GM19372 (cell line): ENCODE results near the gene CTR9.

Experiments used
- ATAC-seq: cut with Tn5 transposase; IDR thresholded peaks from one replicate; pipeline ENCODE4 v1.9.1; 2021; ENCODE audit warnings: mild to moderate bottlenecking, low read depth, moderate library complexity; ENCODE audit not compliant: unreplicated experiment

The CTR9 gene

DNA sequence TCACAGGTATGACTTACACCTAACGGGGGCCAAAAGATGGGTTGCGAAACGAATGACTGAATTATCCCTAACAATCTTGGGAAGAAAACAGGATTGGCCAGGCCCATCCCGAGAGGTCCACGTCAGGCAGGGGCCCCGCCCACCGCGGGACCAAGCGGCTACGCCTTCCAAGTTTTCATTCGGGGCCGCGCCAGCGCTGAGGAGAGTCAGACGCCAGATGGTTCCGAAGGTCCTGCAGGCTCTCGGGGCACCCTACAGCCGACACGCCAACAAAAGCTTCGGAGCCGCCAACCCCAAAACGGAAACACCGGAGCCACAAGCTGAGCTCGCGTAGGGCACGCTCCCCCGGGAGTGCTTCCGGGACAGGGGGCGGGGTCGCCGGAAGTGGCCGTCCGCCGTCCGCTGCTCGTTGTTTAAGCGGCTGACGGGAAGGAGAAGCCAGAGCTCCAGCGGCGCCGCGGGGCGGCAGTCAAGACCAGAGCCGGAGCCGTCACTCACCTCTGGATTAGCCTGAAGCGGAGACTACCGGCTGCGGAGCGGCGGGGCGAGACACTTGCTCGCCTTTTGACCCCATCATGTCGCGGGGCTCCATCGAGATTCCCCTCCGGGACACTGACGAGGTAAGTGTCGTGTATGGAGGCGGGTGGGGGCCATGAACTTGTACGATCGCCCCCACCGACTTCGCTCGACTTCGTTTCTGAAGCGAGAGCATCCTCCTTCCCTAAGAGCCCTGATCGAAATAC, at the start of gene CTR9:
Gene CTR9, plus strand, starts transcription at position 409 of the 743 bp plus-strand sequence. Its CDS starts 167 bp downstream, at position 576.
- ATAC-seq: peak; percentile 87

DNA sequence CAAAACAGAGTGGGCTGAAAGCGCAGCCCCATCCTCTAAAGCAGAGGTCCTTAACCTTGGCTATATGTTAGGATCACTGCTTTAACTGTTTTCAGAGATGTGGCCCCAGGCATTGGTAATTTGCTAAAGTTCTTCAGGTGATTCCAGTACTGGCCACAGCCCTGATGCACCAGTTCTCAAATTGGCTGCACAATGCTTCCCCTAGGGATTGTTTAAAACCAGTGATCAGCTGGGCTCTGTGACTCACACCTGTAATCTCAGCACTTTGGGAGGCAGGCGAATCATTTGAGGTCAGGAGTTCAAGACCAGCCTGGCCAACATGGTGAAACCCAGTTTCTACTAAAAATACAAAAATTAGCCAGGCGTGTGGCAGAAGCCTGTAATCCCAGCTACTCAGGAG, 49.1 kb upstream of the CTR9 start:
- ATAC-seq: no peak

DNA sequence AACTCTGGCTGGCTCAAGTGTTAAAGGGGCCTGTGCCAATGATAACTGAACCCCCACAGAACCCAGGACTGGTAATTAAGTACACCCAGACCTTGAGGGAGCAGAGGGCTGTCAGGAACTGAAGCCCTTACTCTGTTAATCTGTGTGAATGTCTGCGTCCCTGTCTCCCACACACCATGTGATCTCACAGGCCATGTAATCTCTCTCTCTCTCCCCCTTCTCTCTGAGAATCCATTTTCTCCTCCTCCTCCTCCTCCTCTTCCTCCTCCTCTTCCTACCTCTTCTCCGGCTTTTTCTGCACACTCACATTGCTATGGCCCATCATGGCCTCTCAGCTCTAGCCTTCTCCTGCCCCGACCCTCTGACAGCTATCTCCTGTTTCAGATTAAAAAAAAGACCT, 42.9 kb upstream of the CTR9 start:
- no peak for ATAC-seq

DNA sequence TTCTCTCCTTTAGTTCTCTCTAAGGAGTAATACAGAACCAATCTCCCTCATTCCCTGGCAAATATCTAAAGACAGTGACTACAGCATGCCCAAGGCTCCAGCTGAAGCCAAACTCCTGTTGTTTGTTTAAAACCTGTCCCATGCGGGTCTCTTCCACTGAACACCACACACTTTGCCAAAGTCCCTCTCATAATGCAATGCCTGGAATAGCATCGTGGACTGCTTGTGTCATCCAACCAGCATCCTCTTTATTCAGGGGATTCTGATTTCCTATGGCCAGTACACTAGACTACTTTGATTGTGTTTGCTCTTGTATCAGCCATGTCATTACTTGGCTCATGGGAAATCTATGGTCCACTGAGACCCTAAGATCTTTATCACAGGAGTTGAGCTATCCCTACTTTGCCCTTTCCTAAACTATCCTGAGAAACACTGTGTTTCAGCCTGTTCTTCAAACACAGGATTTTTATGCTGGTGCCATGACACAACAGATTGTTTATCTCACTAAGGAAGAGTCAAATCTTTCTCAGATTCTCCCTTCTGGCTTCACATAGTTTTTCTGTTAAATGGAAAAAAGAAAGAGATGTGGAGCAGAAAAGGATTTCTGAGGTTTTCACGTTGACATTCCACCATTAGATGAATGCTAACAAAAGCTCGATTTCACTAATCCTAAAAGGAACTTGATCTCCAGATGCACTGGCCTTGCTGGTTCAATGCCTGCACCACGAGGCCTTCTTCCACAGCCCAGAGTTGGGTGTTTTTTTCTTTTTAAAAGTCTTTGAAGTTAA, 41.6 kb upstream of the CTR9 start:
- no peak for ATAC-seq

DNA sequence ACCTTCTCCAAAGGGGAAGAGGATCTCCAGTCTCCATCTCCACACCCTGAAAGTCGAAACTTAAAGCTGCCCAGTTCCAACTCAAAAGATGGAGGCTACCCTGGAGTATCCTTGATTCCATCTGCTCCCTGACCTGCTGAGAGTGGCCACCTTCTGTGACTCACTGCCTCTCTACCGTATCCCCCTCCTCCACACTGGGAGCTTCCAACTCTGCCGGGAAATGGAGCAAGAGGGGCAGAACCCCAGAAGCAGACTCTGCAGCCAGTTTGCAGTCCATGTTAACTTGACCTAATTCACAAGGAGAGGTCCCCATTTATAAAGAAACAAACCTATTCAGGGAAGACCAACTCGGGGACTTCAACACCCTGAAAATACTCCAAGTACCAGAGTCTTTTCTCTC, 35.5 kb upstream of the CTR9 start:
- no peak for ATAC-seq

DNA sequence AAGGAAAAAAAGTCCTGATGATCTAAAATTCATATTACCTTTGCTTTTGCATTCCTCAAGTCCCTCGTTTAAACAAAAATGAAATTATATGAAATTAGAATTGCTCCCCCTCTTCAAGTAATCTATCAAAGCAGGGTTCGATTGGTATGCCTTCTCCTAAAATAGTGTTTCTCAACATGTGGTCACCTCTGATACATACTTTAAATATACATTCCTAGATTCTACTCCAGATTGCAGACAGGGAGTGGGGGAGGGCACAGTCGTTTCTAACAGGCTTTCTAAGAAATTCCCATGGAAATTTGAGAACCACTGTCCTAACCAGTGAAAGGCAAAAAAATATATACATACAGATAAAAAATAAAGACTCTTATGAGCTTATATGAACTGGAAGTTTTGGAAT, 34.9 kb upstream of the CTR9 start:
- no peak for ATAC-seq

DNA sequence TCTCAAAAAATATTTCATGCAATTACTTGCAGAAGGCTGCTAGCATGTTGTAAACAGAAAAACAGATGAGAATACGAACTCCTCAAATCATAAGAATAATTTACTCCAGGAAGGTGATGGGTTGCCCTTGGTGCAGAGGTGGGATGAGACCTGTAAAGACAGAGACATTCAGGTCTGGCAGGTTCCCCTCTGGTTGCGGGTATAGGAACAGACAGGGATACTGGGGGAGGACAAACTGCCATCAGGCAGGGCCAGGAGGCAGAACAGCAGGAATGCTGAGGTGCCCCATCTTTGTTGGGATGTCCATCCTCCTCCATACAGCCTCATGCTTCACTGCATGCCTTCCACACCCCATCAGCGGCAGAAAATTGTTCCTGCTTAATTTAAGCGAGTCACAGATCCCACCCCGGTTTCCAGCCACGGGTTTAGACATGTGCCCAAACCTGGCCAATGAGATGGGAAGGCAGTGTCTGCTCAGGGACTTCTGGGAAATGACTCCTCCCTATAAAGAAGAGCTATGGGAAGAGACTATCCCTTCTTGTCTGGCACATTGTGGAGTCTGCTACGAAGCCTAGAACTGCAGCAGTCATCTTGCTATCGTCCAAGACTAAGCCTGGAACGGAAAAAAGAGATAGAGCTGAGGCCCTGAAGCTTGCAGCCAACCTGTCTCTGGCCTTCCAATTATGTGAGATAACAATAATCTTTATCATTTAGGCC, 34.3 kb upstream of the CTR9 start:
- ATAC-seq: no peak

DNA sequence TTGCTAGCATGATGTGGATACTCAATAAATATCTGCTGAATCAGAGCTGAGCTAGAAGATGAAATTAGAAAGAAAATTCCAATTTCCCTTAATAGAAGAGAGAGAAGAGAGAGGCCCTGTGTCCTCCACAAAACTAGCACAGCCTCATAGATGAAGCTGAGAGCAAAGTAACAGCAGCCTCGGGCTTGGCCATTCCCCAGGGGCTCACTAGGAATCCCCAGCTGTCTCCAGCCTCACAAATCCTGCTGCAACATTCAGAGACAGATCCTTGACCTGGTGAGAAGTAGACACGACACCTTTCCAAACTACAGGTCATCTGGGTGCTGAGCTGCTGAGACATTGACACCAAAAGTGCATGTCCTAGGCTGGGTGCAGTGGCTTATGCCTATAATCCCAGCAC, 31.4 kb upstream of the CTR9 start:
- no peak for ATAC-seq

DNA sequence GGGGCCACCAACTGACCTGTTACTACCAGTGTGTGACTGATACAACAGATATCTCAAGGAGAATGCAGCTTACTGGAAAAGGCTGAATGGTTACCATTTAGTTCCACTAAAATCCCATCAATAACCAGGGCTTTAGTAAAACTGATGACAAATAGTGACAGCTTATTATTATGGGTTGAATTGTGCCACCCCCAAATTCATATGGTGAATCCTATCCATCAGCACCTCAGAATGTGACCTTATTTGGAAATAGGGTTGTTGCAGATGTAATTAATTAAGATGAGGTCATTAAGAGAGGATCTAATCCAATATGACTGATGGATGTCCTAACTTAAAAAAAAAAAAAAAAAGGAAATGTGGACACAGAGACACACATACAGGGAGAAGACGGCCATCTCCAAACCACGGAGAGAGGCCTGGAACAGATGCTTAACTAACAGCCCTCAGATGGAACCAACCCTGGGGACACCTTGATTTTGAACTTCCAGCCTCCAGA, 30.1 kb upstream of the CTR9 start:
- ATAC-seq: no peak

DNA sequence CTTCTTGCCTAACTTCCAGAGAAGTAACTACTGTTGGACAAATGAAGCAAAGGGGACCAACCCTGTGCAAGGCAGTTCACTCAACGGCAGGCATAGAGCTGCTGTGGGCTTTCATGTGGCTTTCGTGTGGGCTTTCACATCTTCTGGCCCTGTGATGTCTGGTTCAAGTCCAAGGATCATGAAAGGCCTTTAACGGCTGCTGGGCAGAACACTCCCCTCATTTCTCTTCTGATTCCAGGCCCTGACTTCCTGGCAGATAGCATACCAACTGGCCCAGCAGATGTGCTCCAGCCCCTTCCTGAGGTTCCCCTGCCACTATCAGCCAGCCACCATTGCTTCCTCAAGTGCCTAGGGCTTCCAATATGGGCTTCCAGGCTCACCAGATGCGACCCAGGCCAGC, 28.7 kb upstream of the CTR9 start:
- ATAC-seq: no peak

DNA sequence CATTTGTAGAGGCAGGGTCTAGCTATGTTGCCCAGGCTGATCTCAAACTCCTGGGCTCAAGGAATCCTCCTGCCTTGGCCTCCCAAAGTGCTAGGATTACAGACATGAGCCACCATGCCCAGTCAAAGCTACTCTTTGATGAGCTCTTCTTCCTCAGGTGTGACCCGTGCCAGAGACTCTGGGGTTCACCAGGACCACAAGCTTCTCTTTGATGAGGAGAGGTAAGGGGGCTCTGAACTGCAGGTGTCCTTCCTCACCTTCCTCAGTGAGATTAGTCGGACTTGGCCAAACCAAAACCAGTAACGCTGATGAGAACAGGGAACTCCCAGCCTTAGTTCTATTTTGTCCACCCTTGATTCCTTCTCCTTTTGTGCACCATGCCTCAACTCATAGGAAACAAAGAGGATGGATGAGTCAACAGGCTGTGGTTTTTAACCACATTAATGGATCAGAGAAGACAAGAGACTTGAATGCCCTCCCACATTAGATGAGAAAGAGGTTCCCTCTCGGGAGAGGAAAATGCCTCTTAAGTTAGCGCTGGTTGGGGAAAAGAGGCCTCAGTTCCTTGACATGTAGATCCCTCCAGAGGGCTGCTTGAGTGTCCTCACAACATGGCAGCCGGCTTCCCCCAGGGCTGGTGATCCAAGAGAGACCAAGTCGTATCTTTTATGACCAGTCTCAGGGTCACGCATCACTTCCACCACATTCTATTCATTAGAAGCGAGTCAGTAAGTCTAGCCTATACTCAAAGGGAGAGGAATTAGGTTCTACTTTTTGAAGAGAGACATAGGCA, 25.7 kb upstream of the CTR9 start:
- ATAC-seq: no peak

DNA sequence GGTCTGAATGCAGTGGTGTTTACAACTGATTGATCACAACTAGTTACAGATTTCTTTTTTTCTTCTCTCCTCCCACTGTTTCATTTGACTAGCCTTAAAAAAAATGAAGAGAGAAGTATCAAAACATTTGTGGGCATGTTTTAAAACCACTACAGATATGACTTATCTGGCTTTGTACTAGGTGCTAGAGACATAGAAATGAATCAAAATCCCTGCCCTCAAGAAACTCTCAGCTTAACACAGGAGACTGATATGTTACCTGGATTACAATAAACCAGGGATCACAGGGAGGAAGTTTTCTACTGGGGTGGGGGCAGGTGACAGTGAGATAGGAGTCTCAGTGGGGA, 25.2 kb upstream of the CTR9 start:
- no peak for ATAC-seq

DNA sequence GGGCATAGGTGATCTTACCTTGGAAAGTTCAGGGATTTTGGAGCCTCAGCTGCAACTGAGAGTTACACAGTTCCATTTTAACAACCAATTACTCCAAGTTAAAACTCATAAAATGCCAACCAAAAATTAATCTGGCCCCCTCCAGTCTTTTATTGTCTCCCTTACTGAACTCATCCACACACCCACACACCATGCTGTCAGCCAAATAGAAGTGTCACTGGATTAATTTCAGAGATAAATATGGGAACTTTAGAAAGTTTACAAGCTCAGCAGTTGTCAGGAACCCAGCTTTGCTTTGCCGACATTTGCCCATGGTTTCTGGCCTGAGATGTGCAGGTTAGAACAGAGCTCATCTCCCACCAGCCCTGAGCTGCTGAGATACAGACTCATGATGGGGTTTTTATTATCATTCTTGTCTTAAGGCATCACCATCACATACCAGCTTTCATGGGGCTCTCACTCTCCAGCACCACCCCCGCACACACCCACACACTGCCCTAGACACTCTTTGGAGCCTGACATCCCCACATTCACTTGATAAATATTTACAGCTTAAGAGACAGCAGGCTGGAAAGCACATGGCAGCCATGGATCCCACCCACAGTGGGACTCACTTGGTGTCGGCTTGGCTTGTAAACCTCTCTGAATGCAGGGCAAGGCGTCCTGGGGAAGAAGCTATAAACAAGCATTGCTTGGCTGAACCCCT, 23.7 kb upstream of the CTR9 start:
- no peak for ATAC-seq

DNA sequence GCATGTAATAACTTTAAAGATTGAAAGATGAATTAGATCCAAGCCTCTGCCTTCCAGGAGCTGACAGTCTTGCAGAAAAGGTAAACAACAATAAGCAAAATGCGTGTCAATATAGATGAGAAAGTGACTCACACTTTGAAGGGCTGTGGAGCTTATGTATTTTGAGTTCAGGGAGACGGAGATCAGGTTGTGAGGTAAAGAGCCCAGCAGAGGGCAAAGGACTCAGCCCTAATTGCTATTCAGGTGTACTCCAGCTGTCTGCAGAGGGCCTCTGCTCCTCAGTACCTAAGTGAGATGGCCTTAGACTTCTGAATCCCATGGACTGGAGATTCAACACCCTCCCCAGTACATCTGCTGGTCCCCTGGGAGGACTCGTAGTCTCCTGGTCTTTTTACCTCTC, 22.9 kb upstream of the CTR9 start:
- no peak for ATAC-seq

DNA sequence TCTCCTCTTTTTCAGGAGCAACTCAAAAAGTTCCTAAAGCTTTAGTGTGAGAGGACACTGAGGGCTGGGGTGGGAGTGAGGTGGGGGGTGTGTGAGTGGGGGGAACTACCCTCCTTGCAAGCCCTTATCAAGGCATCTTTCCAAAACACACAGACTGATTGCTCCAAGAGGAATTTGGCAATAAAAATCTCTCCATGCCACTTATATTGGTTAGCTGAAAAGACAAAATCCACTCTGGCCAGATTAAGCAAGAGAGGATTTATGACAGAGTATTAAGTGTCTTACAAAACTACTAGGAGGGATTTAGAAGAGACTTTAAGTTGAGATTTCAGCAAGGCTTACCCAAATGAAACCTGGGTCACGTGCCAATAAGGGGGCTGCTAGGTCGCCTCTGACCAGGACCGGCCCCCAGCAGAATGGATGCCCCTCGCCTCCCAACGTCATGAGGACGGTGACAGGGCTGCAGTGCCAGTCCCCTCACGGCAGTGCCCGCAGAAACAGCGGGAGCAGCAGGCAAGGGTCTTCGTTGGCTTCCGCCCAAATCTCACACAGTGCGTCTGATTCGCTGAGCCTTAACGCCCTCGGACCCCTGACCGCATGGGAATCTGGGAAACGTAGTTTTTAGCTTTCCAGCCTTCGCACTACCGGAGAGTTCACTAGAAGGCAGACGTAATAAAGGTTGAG, 22.1 kb upstream of the CTR9 start:
- no peak for ATAC-seq

DNA sequence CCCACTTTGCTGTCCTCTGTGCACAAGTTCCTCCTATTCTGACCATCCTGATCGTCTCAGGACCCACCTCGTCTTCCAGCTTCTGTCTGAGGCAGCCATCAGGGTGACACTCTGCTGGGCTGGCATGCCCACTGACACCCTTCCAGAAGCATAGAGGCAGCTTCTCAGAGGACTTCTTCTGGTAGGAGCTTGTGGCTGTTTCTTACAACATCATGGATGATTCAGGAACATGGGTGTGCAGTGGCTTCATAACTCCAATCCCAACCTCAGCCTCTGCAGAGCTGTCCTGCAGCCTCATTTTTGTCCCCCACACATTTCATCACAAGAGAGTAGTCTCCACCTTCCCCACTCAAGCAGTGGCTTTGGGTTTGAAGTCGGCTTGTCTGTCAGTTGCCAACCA, 20.9 kb upstream of the CTR9 start:
- ATAC-seq: no peak

DNA sequence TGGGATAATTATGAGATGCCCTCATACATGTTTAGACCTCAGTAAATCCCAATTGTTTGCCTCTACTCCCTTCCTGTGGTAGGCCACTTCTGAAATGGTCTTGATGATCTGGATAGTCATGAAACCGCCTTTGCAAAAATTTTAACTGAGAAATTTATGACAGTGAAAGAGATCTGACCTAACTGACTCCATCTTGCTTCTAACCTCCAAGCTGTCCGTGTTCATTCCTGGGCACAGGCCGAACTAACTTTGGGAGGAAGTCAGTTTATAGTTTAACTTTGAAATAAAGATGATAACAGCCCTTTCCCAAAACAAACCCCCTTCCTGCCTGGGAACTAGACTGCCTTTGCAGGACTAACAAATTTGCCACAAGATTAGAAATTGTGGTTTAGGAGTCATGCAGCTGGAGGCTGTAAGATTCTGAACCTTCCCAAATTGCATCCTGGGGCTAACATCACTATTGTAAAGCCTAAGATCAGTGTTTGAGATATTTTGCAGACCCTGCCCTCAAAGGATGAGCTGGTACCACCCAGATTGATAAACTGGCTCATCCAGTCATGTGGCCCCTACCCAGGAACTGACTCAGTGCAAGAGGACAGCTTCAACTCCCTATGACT, 19.9 kb upstream of the CTR9 start:
- ATAC-seq: no peak

DNA sequence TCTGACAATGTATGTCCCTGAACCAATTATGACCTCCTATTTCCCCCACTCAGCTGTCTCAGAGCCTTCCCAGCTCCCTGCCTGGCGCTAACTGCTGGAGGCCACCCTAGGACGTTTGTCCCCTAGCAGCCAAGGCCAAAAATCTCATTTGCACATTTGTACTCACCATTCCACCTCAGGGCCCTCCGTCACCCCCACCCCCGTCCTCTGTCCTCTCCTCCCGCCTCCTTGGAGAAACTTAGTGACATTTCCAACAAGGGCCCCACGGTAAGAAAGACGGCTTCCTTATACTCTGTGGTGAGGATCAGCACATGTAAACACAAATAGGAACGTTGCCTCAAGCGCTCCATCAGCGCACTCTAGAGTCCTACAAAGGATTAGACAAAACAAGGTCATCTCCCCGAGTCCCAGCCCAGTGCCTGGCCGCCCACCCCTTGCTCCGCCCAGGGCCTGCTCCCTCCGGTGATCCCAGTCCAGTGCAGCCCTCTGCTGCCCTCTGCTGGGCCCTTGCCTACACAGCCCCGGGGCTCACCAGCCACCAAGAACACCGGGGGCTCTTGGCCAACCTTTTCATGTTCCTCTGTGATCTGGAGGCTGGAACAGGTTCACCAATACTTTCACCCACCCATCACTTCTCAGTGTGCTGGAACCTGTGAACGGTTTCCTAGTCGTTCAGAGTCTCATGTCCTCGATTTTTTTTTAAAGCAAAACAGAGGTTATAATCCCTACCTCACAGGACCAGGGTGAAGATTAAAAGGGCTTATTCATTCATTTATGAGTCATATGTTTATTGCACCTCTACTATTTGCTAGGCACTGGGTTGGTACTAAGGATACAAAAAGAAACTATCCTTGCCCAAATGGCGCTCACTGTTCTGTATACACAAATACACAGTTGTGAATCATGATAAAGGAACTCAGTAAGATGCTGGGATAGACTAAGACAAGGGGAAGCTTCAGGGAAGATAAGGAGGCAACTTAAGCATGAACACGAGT, 15.3 kb upstream of the CTR9 start:
- ATAC-seq: peak; percentile 99
